ENCODE measurements around the gene PARD3. TPM values are rescaled to one million over a fixed set of nuclear protein-coding genes. Genes with fewer than 3 reads are reported as not detected.

The PARD3 gene
- total RNA-seq, 1 experiment from 2014 or later: 51.7 TPM

GRCh38 chr10:34506786-34507185 lies 308.3 kb downstream of the PARD3 start:
- DNase-seq (ENCODE audit: low read depth): no peak

DNA sequence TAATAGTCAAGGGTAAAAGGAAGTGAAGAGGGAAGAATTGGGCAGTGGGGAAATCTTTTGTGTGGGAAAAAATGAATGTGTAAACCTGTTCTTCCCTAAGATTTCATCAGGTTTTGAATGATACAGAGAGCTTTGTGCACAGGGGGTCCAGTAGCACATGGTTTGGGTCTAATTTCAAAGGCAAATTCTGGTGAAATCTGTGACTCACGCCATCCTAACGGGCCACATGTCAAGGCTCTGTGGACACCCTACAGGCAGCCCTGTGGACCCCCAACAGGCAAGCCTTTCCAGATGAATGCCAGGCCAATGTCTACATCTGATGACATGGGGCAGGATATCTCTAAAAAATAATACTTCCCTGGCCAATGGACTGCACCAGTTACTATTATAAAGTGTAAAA lies 309.8 kb downstream of the PARD3 start:
- DNase-seq (ENCODE audit: low read depth): peak; percentile 32

DNA sequence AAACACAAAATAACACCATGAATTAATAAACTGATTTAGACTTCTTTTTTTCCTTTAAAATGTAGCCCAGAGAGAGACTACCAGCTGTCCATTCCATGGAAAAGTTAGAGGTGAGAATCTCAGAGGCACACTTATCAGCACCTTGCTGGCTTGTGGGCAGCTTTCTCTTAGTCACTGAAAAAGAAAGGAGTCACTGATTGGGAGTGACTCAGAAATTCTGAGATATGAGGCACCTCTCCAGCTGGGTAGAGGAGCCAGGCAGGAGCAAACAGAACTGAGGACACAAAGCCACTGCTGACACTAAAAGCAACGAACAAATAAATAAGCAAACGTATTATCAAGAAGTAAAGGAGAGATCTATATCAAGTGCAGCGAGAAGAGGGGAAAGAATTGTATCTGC lies 310.6 kb downstream of the PARD3 start:
- peak; percentile 57 for DNase-seq (ENCODE audit: low read depth)

- no peak for DNase-seq (ENCODE audit: low read depth)
Measured at GRCh38 chr10:34503704-34504103, 311.4 kb downstream of the PARD3 start.

GRCh38 chr10:34499612-34500279 lies 315.4 kb downstream of the PARD3 start:
- no peak for DNase-seq (ENCODE audit: low read depth)

GRCh38 chr10:34498821-34499220 lies 316.3 kb downstream of the PARD3 start:
- no peak for DNase-seq (ENCODE audit: low read depth)

GRCh38 chr10:34495938-34496337 lies 319.2 kb downstream of the PARD3 start:
- no peak for DNase-seq (ENCODE audit: low read depth)

- peak; percentile 85 for DNase-seq (ENCODE audit: low read depth)
Measured at GRCh38 chr10:34494012-34494411, 321.1 kb downstream of the PARD3 start.

DNA sequence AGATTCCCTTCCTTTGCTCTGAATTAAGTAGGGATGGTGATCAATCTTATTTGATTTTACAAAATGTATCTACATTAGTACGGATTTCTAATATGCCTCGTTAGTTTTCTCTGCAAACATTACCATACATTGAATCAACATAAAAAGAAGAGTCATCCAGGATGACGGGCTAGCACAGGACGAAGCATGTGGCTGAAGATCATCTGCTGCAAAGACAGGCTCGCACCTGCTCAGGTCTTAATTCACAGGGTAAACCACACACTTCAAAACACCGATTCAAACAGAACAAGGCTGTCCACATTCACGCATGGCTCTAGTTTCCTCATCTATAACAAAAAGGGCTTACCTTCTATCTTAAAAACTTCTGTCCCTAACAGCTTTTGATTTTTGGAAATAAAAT lies 323.0 kb downstream of the PARD3 start:
- DNase-seq (ENCODE audit: low read depth): peak; percentile 18

DNA sequence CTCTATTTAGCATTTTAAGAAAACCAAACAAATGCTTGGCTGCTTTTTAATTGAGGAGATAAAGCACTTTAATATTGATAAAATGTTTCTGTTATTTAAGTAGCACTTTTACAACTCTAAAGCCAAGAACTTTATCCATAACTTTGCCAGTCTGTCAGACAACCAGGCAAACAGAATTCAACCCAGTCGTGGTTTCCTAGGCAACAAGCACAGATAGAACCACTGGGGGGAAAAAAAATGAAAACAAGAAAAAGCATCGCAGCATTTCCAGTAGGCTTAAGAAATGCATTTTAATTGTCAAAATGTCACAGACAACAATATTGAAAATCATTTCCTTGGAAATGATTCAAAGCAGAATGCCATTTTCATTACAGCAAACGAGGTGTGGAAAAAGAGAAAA lies 323.4 kb downstream of the PARD3 start:
- DNase-seq (ENCODE audit: low read depth): no peak

DNA sequence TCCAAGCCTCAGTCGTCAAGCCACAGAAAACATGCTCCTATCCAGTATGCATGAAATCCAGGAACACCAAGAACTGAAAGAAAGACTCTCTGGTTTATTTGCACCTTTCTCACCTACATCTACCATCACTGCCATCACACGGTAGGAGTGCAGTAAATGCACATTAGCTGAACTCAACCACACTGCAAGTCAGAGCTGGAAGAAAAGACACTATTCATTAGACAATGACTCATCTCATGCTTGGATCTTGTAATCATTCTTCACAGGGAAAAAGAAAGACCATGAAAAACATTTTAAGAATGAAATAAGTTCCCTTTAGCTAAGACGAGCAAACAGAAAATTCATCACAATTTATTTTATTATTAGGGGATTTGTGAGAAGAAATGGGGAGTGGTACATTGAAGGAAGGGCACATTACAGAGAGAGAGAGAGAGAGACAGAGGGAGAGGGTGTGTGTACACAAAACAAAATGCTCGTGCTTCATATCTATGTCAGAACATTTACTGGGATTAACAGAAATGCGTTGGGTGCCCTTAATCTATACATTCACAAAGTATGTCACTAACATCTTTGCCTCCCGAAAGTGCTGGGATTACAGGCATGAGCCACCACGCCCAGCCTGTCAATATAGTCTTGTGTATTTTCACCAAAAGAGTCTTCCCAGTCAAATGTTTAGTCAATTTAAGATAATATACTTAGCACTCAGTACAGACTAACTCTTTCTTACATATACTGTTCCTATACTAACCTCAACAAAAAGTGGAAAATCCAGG lies 324.9 kb downstream of the PARD3 start:
- DNase-seq (ENCODE audit: low read depth): peak; percentile 66

- no peak for DNase-seq (ENCODE audit: low read depth)
Measured at GRCh38 chr10:34489411-34489810, 325.7 kb downstream of the PARD3 start.

DNA sequence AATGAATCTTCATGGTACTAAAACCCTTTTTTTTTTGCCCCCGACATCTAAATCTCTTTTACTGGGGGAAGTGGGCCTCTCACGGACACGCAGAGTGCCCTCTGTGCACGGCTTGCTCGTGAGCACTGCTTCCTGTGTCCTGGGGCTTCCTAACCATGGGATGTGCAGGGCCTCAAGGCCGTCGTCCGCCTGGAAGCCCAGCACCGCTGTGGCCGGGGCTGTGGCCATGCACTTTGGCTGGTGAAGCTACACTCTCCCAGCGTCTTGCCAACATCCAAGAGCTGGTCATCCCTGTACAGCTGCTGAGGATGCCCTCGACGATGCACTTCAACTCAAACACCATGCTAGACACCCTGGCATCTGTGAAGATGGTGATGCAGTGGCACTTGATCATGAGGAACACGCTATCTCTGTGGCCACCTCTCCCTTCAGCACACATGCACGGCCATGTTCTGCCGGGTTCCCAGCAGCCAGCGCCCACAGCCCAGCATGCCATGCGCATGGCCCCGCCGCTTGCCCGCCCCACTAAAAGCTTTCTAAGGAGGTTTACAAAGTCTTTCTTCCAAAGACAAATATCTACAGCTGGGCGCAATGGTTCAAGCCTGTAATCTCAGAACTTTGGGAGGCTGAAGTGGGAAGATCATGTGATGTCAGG lies 326.5 kb downstream of the PARD3 start:
- DNase-seq (ENCODE audit: low read depth): no peak

DNA sequence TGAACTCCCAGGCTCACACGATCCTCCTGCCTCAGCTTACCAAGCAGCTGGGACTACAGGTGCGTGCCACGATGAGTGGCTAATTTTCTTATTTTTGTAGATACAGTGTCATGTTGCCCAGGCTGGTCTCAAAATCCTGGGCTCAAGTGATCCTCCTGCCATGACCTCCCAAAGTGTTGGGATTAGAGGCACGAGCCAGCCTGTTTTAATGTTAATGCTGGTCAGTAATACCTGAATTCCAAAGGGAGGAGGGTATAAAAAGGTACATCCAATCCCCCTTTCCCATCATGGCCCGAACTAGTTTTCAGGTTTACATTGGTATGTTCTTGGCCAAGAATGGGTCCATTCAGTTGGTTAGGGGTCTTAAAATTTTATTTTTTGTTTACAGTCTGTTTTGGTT lies 329.1 kb downstream of the PARD3 start:
- DNase-seq (ENCODE audit: low read depth): no peak

DNA sequence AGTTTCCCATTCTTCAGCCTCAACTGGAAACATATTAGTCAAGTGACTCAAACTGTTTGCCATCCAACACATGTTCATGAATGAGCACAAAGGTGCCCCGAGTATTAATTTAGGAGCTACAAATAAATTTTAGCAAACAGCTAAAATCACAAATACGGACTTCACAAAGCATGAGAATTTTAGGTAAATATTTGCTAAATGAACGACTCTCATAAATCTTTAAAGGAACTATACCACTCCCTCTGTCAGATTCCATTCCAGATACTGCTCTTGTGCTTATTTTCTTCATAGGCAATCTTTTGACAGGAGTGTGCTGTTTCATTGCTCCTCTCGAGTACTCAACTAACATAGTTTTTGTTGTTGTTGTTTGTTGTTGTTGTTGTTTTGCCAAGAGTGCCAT lies 330.9 kb downstream of the PARD3 start:
- DNase-seq (ENCODE audit: low read depth): no peak

DNA sequence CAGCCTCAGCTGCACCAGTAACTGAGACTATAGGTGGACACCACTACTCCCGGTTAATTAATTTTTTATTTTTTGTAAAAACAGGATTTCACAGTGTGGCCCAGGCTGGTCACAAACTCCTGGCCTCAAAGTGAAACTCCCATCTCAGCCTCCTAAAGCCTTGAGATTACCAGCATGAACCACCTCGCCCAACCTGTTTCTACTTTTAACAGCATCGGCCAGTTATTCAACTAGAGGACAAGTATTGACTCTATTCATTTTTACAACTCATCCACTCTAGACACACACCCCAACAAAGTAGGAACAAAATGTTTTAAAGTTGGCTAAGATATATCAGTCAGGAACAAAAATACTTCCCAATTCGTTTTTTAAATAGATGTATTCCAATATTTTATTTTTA lies 334.8 kb downstream of the PARD3 start:
- no peak for DNase-seq (ENCODE audit: low read depth)

- no peak for DNase-seq (ENCODE audit: low read depth)
Measured at GRCh38 chr10:34479520-34480179, 335.4 kb downstream of the PARD3 start.

DNA sequence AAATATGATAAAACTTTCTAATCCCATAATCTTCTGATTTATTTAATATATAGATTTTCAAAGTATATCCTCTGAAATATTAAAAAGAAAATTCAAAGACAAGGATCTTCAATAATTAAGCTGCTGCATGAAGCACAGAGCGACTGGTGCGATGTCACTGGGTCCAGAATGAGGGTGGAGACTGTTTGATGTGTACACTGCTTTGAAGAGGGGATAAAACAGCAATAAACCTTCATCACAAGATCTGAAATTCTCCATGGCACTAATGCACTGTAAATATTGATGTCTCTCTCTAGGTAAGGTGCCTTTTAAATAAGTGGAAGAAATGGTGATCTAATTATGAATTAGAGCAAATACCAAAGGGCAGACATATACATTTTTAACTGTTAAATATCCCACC lies 337.8 kb downstream of the PARD3 start:
- DNase-seq (ENCODE audit: low read depth): no peak

DNA sequence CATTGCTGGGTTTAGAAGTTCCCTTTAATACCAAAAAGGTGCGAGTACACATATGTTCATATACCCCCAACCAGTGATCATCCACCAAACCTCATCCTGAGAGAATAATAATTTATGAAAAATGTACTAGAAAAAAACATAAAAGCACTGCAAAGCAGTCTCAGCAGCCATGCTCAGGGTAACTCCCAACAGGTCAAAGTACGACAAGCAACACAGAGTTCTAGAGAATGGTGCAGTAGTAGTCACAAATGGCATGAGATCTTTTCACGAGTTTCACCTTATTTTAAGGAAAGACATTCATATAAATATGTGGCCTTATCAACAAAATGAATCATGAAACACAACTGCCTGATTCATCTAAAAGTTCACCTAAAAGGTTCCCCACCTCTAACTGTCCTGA lies 338.5 kb downstream of the PARD3 start:
- no peak for DNase-seq (ENCODE audit: low read depth)

DNA sequence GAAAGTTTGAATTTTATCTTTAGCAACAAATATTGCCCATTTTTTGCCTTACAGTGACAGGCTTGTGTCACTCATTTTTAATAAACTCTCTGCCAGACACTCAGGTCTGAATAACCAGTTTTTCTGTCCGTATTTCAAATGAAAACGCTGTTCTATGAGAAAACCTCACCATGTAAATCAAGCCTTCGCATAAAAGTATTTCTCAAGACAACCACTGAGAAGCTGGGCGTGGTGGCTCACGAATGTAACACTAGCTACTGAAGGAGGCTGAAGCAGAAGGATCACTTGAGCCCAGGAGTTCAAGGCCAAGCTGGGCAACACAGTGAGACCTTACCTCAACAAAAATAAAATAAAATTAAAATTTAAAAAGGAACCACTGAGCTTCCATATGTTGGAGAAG lies 339.3 kb downstream of the PARD3 start:
- DNase-seq (ENCODE audit: low read depth): peak; percentile 20

GRCh38 chr10:34475274-34475646 lies 339.8 kb downstream of the PARD3 start:
- peak; percentile 18 for DNase-seq (ENCODE audit: low read depth)

- no peak for DNase-seq (ENCODE audit: low read depth)
Measured at GRCh38 chr10:34474555-34475273, 340.4 kb downstream of the PARD3 start.
